AG10803 (cell line): ENCODE measurements around the gene SERPINB2.
"Not testable (repeated sequence)": the region's sequence is repeated elsewhere in the genome, so short reads cannot be mapped to it uniquely, and the experiment has no call there.

Source experiments
- DNase-seq: peaks from one replicate; pipeline ENCODE4 v3.0.0; 2010; ENCODE audit warnings: low read depth
- H3K4me3 ChIP-seq: 2 replicates; pipeline ENCODE4 v1.5.1; 2011; ENCODE audit warnings: mild to moderate bottlenecking, low read length, control low read depth
- TF ChIP-seq, protein P1 (sequence below): conservative IDR thresholded peaks from 2 replicates; pipeline ENCODE4 v1.5.1; 2011; ENCODE audit warnings: mild to moderate bottlenecking, low read length, control low read depth, inconsistent platforms

SERPINB2 gene

GRCh38 chr18:63907664-63908063 lies 20.2 kb downstream of the SERPINB2 start, which contains the start of gene SERPINB10:
TSS of gene SERPINB10 (plus strand) at chr18:63907958. CDS start at chr18:63915511, 7,553 bp downstream.
- no peak for DNase-seq
- TF ChIP-seq, protein P1, sequence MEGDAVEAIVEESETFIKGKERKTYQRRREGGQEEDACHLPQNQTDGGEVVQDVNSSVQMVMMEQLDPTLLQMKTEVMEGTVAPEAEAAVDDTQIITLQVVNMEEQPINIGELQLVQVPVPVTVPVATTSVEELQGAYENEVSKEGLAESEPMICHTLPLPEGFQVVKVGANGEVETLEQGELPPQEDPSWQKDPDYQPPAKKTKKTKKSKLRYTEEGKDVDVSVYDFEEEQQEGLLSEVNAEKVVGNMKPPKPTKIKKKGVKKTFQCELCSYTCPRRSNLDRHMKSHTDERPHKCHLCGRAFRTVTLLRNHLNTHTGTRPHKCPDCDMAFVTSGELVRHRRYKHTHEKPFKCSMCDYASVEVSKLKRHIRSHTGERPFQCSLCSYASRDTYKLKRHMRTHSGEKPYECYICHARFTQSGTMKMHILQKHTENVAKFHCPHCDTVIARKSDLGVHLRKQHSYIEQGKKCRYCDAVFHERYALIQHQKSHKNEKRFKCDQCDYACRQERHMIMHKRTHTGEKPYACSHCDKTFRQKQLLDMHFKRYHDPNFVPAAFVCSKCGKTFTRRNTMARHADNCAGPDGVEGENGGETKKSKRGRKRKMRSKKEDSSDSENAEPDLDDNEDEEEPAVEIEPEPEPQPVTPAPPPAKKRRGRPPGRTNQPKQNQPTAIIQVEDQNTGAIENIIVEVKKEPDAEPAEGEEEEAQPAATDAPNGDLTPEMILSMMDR, result no peak
- no peak within 1 kb of the TSS for H3K4me3 ChIP-seq

DNA sequence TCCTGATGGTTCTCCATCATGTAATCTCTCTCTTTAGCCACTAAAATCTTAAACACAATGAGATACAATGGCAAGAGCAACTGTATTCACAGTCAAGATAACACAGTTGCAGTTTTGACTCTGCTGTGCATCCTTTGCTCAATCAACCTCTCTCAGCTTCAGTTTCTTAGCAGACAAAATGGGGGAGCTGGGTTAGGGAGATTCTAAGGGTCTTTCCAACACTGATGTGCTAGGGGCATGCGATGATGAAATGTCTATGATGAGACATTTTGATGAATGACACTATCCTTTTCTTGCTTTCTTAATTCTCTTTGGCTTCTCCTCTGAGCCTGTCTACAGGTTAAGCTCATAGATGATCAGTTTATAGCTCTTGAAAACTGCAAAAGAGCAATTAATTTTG lies 21.4 kb downstream of the SERPINB2 start:
- TF ChIP-seq, protein P1, result no peak

DNA sequence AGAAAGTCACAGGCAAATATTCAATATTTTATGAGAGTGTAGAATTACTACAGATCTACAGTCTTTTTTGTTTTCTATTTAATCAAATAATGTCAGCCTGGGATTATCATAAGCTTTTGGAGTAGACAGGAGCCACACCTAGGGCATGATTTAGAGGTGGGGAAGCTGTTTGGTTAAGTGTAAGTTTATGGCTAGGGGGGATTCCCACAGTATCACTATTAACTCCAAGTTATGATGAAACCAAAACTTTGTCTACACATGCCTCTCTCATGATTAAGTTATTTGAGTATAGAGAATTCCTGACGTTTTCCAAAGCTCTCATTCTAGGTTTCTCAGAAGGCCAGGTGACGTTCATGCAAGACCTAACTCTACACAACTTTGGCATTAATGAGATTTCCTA lies 22.4 kb downstream of the SERPINB2 start:
- TF ChIP-seq, protein P1, result no peak
- H3K4me3 ChIP-seq, result no peak overlapping the region
- DNase-seq, result no peak

More for the DNA sequence above, 21.4 kb downstream of the SERPINB2 start:
- H3K4me3 ChIP-seq, result no peak overlapping the region
- DNase-seq, result no peak

- no peak overlapping the region for H3K4me3 ChIP-seq
- TF ChIP-seq, protein P1, result no peak
- no peak for DNase-seq
Measured at GRCh38 chr18:63917817-63918216, 30.3 kb downstream of the SERPINB2 start.

DNA sequence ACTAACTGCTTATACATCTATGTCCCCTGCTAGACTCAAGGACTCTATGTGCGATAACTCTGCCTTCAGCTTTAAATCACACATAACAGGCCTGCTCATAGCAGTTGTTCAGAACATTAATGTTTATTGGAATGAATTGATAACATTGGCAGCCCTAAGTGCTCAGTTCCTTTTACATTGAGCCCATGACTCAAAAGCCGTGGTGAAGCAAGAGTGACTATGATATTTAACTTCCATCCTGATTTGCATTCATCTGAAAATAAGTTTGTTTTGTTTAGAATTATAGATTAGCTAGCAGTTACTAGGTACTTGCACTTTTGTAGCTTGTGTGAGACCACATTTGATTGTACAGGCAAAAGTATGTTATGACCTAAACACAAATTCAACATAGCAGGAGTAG lies 34.5 kb downstream of the SERPINB2 start:
- no peak overlapping the region for H3K4me3 ChIP-seq
- TF ChIP-seq, protein P1, result no peak
- DNase-seq, result no peak

DNA sequence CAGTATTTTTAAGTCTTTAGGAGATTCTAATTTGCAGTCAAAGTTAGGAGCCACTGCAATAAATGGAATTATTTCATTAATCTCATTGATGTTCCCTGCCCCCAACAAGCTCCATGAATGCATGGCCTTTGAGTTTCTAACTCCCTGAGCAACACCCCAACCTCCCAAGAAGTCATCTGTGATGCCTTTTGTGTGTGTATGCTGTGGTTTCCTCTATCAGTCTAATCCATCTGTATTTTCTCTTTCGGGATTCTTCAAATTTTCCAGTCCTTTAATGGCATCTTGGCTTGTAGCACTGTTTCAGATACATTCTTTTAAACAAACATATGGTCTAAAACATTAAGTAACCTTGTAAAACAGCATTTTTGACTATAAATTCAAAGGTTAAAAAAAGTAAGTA lies 37.0 kb downstream of the SERPINB2 start:
- peak; percentile 68 for DNase-seq
- H3K4me3 ChIP-seq, result no peak overlapping the region
- TF ChIP-seq, protein P1, result no peak

- no peak overlapping the region for H3K4me3 ChIP-seq
- TF ChIP-seq, protein P1, result no peak
- DNase-seq, result no peak
Measured at GRCh38 chr18:63928331-63928730, 40.8 kb downstream of the SERPINB2 start.

DNA sequence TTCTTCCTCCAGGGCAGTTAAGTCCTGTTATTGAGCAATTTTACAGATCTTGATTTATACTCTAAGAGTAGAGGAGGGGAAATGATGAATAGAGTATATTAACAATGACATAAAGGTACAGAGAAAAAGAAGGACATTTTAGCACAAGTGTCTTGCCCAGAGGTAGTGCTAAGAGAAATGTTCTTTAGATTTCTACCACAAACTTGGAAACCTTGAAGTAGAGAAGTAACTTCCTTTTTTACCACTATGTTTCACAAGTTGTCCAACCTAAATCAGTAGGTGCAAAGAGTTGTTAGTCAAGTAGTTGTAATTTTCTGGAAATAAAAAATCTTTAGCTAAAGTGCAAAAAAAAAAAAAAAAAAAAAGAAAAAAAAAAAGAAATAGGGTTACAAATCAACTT lies 41.9 kb downstream of the SERPINB2 start:
- not testable (repeated sequence) for H3K4me3 ChIP-seq, DNase-seq
